ENCODE data around the gene GAB3. TPM values are rescaled to one million over a fixed set of nuclear protein-coding genes. Genes with fewer than 3 reads are reported as not detected.
A peak's percentile ranks its signal among the peaks of the same experiment; 100 is the strongest.

The GAB3 gene
- polyA plus RNA-seq, 3 donors = 6.2 to 44.0 (median 9.5) TPM

DNA sequence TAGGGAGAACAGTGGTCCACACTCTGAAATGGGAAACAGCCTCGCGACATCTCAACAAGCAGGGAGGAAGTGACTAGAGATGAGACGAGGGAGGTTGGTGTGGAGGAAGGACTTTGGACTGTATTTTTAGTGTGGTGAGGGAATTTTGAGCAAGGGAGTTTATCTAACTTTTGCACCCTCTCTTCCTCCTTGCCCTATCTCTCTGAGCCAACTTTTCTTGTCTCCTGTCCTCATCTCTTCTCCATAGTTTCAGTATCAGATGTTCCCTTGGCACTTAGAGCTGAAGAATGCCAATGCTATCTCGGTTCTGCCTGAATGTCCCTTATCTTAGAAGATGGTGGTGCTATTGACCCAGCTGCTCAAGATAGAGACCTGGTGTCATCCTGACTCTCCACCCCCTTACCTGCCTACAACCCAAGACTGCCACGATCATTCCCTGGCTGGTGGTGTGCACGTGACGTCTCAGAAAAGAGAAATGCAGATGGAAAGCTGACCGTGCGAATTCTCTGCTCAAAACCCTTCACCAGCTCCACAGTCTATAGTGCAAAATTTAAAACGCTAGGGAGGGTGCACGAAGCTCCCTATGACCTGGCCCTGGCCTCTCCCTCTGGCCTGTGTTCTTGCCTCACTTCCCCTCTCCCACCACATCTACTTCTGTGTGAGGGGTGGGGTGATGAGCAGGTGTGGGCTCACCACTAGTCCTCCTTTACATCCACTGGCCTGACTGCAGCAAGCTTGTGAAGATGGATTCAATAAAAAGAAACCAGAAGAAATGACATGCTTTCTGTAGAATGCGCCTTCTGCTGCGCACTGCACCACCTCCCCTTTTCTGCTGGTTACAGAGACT, 33.5 kb upstream of the GAB3 start:
- Histone ChIP-seq H3K9me3 (replicated peaks in 1 of 2; ENCODE audit: control insufficient read depth in 1 of 2, insufficient read depth in 1 of 2, low read length in 2 of 2) (no peaks in the 10 kb centered on the region), H3K4me3 (replicated peaks in 1 of 3; ENCODE audit: low read depth in 2 of 3, low read length in 3 of 3) (no peak overlapping the region), H3K9ac (ENCODE audit: insufficient read depth, low read length, poor library complexity, severe bottlenecking) (no peak overlapping the region), H3K36me3 (replicated peaks in 1 of 2; ENCODE audit: control insufficient read depth in 1 of 2, insufficient read depth in 2 of 2, low read length in 2 of 2) (peaks cover 30 to 52% of the 10 kb centered on the region in 2 donors), H3K27ac (ENCODE audit: low read depth in 1 of 2, low read length in 2 of 2) (peak overlapping the region in 1 of 2 donors; percentile 37), H3K4me2 (replicated peaks; ENCODE audit: extremely low read depth, low read length, poor library complexity, severe bottlenecking) (peak overlapping the region; percentile 11), H3K4me1 (ENCODE audit: control insufficient read depth in 1 of 2, insufficient read depth in 2 of 2, low read length in 2 of 2) (peaks cover 23 to 25% of the 10 kb centered on the region in 2 donors), H3K79me2 (ENCODE audit: insufficient read depth, low read length) (peaks cover 6% of the 10 kb centered on the region), H3K27me3 (ENCODE audit: control insufficient read depth in 2 of 2, insufficient read depth in 2 of 2, low read length in 2 of 2) (no peaks in the 10 kb centered on the region), H4K20me1 (ENCODE audit: insufficient read depth, low read length) (peaks cover 5% of the 10 kb centered on the region), H2AFZ (ENCODE audit: insufficient read depth, low read depth, low read length, poor library complexity, severe bottlenecking) (no peak overlapping the region)
- intact Hi-C loops (cut with micrococcal nuclease) = loop anchor here in 1 of 2 donors (10.0 kb wide), 1 partner anchor 50 kb away; the partner anchor contains the start of gene SMIM9
- DNase-seq = no peak
- Mint-ChIP-seq H3K9me3 (no peaks in the 10 kb centered on the region), H3K27ac (peak overlapping the region in 6 of 7 donors; percentile 13 to 81 (median 56)), H3K4me1 (peaks cover 27% of the 10 kb centered on the region), H3K4me3 (peak overlapping the region in 1 of 2 donors; percentile 49), H3K36me3 (peaks cover 49 to 67% of the 10 kb centered on the region in 2 donors), H3K27me3 (ENCODE audit: low read depth in 3 of 3) (peaks cover 0 to 2% (median 0%) of the 10 kb centered on the region in 3 donors)
- TF ChIP-seq, protein P1, sequence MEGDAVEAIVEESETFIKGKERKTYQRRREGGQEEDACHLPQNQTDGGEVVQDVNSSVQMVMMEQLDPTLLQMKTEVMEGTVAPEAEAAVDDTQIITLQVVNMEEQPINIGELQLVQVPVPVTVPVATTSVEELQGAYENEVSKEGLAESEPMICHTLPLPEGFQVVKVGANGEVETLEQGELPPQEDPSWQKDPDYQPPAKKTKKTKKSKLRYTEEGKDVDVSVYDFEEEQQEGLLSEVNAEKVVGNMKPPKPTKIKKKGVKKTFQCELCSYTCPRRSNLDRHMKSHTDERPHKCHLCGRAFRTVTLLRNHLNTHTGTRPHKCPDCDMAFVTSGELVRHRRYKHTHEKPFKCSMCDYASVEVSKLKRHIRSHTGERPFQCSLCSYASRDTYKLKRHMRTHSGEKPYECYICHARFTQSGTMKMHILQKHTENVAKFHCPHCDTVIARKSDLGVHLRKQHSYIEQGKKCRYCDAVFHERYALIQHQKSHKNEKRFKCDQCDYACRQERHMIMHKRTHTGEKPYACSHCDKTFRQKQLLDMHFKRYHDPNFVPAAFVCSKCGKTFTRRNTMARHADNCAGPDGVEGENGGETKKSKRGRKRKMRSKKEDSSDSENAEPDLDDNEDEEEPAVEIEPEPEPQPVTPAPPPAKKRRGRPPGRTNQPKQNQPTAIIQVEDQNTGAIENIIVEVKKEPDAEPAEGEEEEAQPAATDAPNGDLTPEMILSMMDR (IDR thresholded peaks at IDR 0.05) = no peak
- no CpG with 5 or more reads among the region's 13 CpGs for WGBS (ENCODE audit: insufficient coverage)

DNA sequence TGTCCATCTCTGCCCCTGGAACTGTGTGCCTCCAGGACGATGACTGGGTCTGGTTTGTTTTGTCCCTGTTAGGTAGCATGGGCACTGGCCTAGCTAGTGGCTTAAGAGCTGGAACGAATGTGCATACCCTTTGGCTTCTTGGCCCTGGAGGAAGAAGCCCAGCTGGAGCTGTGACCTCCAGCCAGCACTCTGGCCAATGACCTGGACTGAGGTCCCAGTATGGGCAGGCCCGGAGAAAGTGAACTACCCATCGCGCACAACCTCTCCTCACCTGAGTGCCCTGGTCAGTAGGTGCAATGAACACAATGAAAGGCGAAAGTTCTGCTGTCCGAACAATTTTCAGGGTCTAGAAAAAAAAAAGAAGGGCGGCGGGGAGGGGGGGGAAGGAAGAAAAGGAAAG, 30.1 kb upstream of the GAB3 start:
- Histone ChIP-seq H3K27me3 (ENCODE audit: control insufficient read depth in 2 of 2, insufficient read depth in 2 of 2, low read length in 2 of 2) (no peaks in the 10 kb centered on the region), H3K9me3 (replicated peaks in 1 of 2; ENCODE audit: control insufficient read depth in 1 of 2, insufficient read depth in 1 of 2, low read length in 2 of 2) (no peaks in the 10 kb centered on the region), H2AFZ (ENCODE audit: insufficient read depth, low read depth, low read length, poor library complexity, severe bottlenecking) (no peak overlapping the region), H3K9ac (ENCODE audit: insufficient read depth, low read length, poor library complexity, severe bottlenecking) (no peak overlapping the region), H3K79me2 (ENCODE audit: insufficient read depth, low read length) (no peaks in the 10 kb centered on the region), H3K4me3 (replicated peaks in 1 of 3; ENCODE audit: low read depth in 2 of 3, low read length in 3 of 3) (no peak overlapping the region), H3K36me3 (replicated peaks in 1 of 2; ENCODE audit: control insufficient read depth in 1 of 2, insufficient read depth in 2 of 2, low read length in 2 of 2) (peaks cover 47 to 74% of the 10 kb centered on the region in 2 donors), H3K27ac (ENCODE audit: low read depth in 1 of 2, low read length in 2 of 2) (no peak overlapping the region), H4K20me1 (ENCODE audit: insufficient read depth, low read length) (peaks cover 2% of the 10 kb centered on the region), H3K4me1 (ENCODE audit: control insufficient read depth in 1 of 2, insufficient read depth in 2 of 2, low read length in 2 of 2) (peaks cover 19 to 22% of the 10 kb centered on the region in 2 donors), H3K4me2 (replicated peaks; ENCODE audit: extremely low read depth, low read length, poor library complexity, severe bottlenecking) (no peak overlapping the region)
- no CpG with 5 or more reads among the region's 9 CpGs for WGBS (ENCODE audit: insufficient coverage)
- Mint-ChIP-seq H3K36me3 (peaks cover 57 to 72% of the 10 kb centered on the region in 2 donors), H3K27me3 (ENCODE audit: low read depth in 3 of 3) (peaks cover 0 to 2% (median 0%) of the 10 kb centered on the region in 3 donors), H3K4me1 (peaks cover 22% of the 10 kb centered on the region), H3K4me3 (no peak overlapping the region), H3K9me3 (no peaks in the 10 kb centered on the region), H3K27ac (no peak overlapping the region)
- TF ChIP-seq, protein P1 (IDR thresholded peaks at IDR 0.05) = no peak
- intact Hi-C loops (cut with micrococcal nuclease) = loop anchor here in 1 of 2 donors (10.0 kb wide), 1 partner anchor 54 kb away; the partner anchor contains the start of gene SMIM9
- no peak for DNase-seq

Measured in CD14-positive monocyte (primary cell).